Peyer's patch (tissue), 4 donors: ENCODE results near the gene PAIP2B. TPM values are rescaled to one million over a fixed set of nuclear protein-coding genes. Genes with fewer than 3 reads are reported as not detected.

Experiments used
- DNase-seq, 3 donors: peaks; one replicate each; pipeline ENCODE4 v3.0.0-alpha.2; 2017 to 2019
- H3K27ac ChIP-seq, 4 donors: fragments of 200-600 bp; sonication (generic); one replicate each; pipeline ENCODE4 v1.5.1; 2016 to 2019
- H3K27me3 ChIP-seq, 2 donors: fragments of 200-600 bp; sonication (generic); one replicate each; pipeline ENCODE4 v1.5.1; 2019
- H3K36me3 ChIP-seq, 3 donors: fragments of 200-600 bp; sonication (generic); one replicate each; pipeline ENCODE4 v1.5.1; 2016 to 2019
- H3K4me1 ChIP-seq, 4 donors: fragments of 200-600 bp; sonication (generic); one replicate each; pipeline ENCODE4 v1.5.1; 2016 to 2019
- H3K4me3 ChIP-seq, 4 donors: fragments of 200-600 bp; sonication (generic); 1 replicate in 3 of 4; 2 replicates in 1 of 4; pipeline ENCODE4 v1.5.1; 2016 to 2019; ENCODE audit warnings: mild to moderate bottlenecking in 1 of 4
- H3K9me3 ChIP-seq, 4 donors: fragments of 200-600 bp; sonication (generic); one replicate each; pipeline ENCODE4 v1.5.1; 2016 to 2019; ENCODE audit warnings: mild to moderate bottlenecking in 1 of 4
- CTCF ChIP-seq, 6 experiments: fragments of 450-650 bp in 4 of 6; fragments of 200-600 bp in 2 of 6; sonication (generic) in 1 of 6; IDR thresholded peaks; one replicate each; pipeline ENCODE4 v1.5.1; 2017 to 2019; ENCODE audit warnings: antibody characterized with exemption in 6 of 6, mild to moderate bottlenecking in 3 of 6, moderate library complexity in 1 of 6
- POLR2A ChIP-seq, 2 donors: fragments of 450-650 bp; IDR thresholded peaks; one replicate each; pipeline ENCODE4 v1.5.1; 2017; ENCODE audit warnings: antibody characterized with exemption in 2 of 2, mild to moderate bottlenecking in 2 of 2, moderate library complexity in 2 of 2
- total RNA-seq, 4 donors: library from RNA; depleted of rRNA; stranded (reverse); fragments of >200 nt; gene quantifications; one replicate each; pipeline ENCODE4 v1.1.0, GENCODE V29; 2016

PAIP2B gene
- total RNA-seq, 4 donors from 2014 or later, result 1.9 to 10.7 (median 2.2) TPM

GRCh38 chr2:71256421-71256820, 29.5 kb upstream of the PAIP2B start:
- no peaks in the 10 kb centered on the region for H3K4me1 ChIP-seq

GRCh38 chr2:71254776-71255175, 27.9 kb upstream of the PAIP2B start:
- no peak for DNase-seq
- Histone ChIP-seq H3K27ac (no peak overlapping the region), H3K4me1 (no peaks in the 10 kb centered on the region), H3K9me3 (no peaks in the 10 kb centered on the region), H3K4me3 (no peak overlapping the region), H3K27me3 (no peaks in the 10 kb centered on the region), H3K36me3 (no peaks in the 10 kb centered on the region)
- TF ChIP-seq CTCF (IDR thresholded peaks at IDR 0.05) (no peak), POLR2A (IDR thresholded peaks at IDR 0.05) (no peak)

More at GRCh38 chr2:71256421-71256820, 29.5 kb upstream of the PAIP2B start:
- no peaks in the 10 kb centered on the region for H3K9me3 ChIP-seq
- H3K27me3 ChIP-seq, result no peaks in the 10 kb centered on the region
- H3K36me3 ChIP-seq, result no peaks in the 10 kb centered on the region
- no peak overlapping the region for H3K27ac ChIP-seq
- no peak for DNase-seq
- TF ChIP-seq CTCF (IDR thresholded peaks at IDR 0.05) (no peak), POLR2A (IDR thresholded peaks at IDR 0.05) (no peak)
- H3K4me3 ChIP-seq, result no peak overlapping the region

GRCh38 chr2:71254078-71254477, 27.2 kb upstream of the PAIP2B start:
- no peaks in the 10 kb centered on the region for H3K36me3 ChIP-seq

GRCh38 chr2:71253476-71253875, 26.6 kb upstream of the PAIP2B start:
- Histone ChIP-seq H3K27ac (no peak overlapping the region), H3K4me1 (no peaks in the 10 kb centered on the region), H3K36me3 (no peaks in the 10 kb centered on the region), H3K27me3 (no peaks in the 10 kb centered on the region), H3K4me3 (no peak overlapping the region), H3K9me3 (no peaks in the 10 kb centered on the region)
- TF ChIP-seq CTCF (IDR thresholded peaks at IDR 0.05) (no peak), POLR2A (IDR thresholded peaks at IDR 0.05) (no peak)
- DNase-seq, result no peak

More at GRCh38 chr2:71254078-71254477, 27.2 kb upstream of the PAIP2B start:
- no peaks in the 10 kb centered on the region for H3K27me3 ChIP-seq
- no peaks in the 10 kb centered on the region for H3K9me3 ChIP-seq
- H3K4me1 ChIP-seq, result no peaks in the 10 kb centered on the region
- no peak for DNase-seq
- no peak for TF ChIP-seq POLR2A (IDR thresholded peaks at IDR 0.05)
- no peak overlapping the region for H3K27ac ChIP-seq
- H3K4me3 ChIP-seq, result no peak overlapping the region

- TF ChIP-seq CTCF (IDR thresholded peaks at IDR 0.05) (no peak), POLR2A (IDR thresholded peaks at IDR 0.05) (no peak)
- no peaks in the 10 kb centered on the region for H3K9me3 ChIP-seq
- DNase-seq, result no peak
- H3K36me3 ChIP-seq, result no peaks in the 10 kb centered on the region
- no peaks in the 10 kb centered on the region for H3K4me1 ChIP-seq
- H3K27ac ChIP-seq, result no peak overlapping the region
- H3K4me3 ChIP-seq, result no peak overlapping the region
- H3K27me3 ChIP-seq, result no peaks in the 10 kb centered on the region
These were observed 26.0 kb upstream of the PAIP2B start for GRCh38 chr2:71252862-71253261.

GRCh38 chr2:71250935-71251334, 24.0 kb upstream of the PAIP2B start:
- no peak for DNase-seq
- Histone ChIP-seq H3K27ac (no peak overlapping the region), H3K4me3 (no peak overlapping the region), H3K4me1 (no peaks in the 10 kb centered on the region), H3K27me3 (no peaks in the 10 kb centered on the region), H3K36me3 (no peaks in the 10 kb centered on the region), H3K9me3 (peaks cover 0 to 2% (median 0%) of the 10 kb centered on the region in 4 donors)
- TF ChIP-seq CTCF (IDR thresholded peaks at IDR 0.05), result no peak
- no peak for TF ChIP-seq POLR2A (IDR thresholded peaks at IDR 0.05)
